Adrenal gland (tissue), 5 donors: ENCODE results near the gene DBX2.

Source experiments
- CTCF ChIP-seq, 6 experiments: fragments of 450-650 bp in 4 of 6; fragments of 200-600 bp in 2 of 6; sonication (generic) in 1 of 6; IDR thresholded peaks; 1 replicate in 5 of 6; 2 replicates in 1 of 6; pipeline versions ENCODE4 v1.5.1 to v1.8.0; 2016 to 2021; ENCODE audit warnings: antibody characterized with exemption in 6 of 6, mild to moderate bottlenecking in 2 of 6, moderate library complexity in 1 of 6
- POLR2A ChIP-seq, 2 donors: fragments of 450-650 bp; IDR thresholded peaks; one replicate each; pipeline ENCODE4 v1.6.1; 2017; ENCODE audit warnings: antibody characterized with exemption in 2 of 2, mild to moderate bottlenecking in 2 of 2, moderate library complexity in 1 of 2
- donor health status: DM: no; HTN: no; CAD: no.

- no peak for TF ChIP-seq POLR2A (IDR thresholded peaks at IDR 0.05)
- TF ChIP-seq CTCF (IDR thresholded peaks at IDR 0.05), result no peak
Measured at GRCh38 chr12:45076417-45077026, 25.6 kb upstream of the DBX2 start.
